ENCODE measurements around the gene BTBD19.

Gene BTBD19

DNA sequence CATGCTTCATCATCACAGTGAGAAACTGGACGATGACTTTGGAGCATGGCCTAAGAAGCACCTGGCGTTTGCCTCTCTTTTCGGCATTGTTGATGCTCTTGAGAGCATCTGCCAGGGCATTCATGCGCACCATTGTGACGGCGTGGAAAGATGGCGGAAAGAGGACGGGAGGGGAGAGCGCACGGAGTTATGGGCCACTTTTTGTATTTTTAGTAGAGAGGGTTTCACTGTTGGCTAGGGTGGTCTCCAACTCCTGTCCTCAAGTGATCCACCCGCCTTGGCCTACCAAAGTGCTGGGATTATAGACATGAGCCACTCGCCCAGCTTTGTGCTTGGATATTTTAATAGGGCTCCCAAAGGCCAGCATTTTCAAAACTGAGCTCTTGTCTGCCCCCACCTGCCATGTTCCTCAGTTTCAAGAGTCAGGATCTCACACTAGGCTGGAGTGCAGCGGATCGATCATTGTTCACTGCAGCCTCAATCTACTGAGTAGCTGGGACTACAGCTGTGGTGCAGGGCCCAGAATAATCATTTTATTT, 27.7 kb upstream of the BTBD19 start:
- Histone ChIP-seq H3K9me3 (no peaks in the 10 kb centered on the region), H3K4me3 (ENCODE audit: low read depth in 1 of 2, low read length in 1 of 2) (no peak overlapping the region), H3K27me3 (peaks cover 20% of the 10 kb centered on the region), H3K4me1 (ENCODE audit: control insufficient read depth in 1 of 2, insufficient read depth in 1 of 2, low read depth in 1 of 2, low read length in 1 of 2) (peaks cover 27 to 30% of the 10 kb centered on the region in 2 experiments), H3K36me3 (peaks cover 40% of the 10 kb centered on the region), H3K27ac (no peak overlapping the region)
- TF ChIP-seq, protein P1, sequence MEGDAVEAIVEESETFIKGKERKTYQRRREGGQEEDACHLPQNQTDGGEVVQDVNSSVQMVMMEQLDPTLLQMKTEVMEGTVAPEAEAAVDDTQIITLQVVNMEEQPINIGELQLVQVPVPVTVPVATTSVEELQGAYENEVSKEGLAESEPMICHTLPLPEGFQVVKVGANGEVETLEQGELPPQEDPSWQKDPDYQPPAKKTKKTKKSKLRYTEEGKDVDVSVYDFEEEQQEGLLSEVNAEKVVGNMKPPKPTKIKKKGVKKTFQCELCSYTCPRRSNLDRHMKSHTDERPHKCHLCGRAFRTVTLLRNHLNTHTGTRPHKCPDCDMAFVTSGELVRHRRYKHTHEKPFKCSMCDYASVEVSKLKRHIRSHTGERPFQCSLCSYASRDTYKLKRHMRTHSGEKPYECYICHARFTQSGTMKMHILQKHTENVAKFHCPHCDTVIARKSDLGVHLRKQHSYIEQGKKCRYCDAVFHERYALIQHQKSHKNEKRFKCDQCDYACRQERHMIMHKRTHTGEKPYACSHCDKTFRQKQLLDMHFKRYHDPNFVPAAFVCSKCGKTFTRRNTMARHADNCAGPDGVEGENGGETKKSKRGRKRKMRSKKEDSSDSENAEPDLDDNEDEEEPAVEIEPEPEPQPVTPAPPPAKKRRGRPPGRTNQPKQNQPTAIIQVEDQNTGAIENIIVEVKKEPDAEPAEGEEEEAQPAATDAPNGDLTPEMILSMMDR (IDR thresholded peaks at IDR 0.05): no peak

DNA sequence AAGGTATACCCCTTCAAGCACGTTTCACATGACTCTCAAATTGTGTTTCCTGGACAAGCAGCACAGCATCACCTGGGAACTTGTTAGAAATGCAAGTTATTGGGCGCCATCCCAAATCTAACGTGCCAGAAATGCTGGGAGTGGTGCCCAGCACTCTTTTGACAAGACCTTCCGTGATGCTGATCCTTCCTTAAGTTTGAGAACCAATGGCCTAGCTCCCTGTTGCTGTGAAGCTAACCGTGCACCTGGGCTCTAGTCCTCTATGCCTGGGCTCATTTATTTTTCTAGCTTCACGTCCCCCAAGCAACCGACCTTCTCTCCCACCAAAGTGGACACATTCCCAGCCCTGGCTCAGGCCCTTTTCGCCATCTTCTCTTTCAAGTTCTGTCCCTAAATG, 24.6 kb upstream of the BTBD19 start:
- TF ChIP-seq, protein P1 (IDR thresholded peaks at IDR 0.05): no peak
- H3K27me3 ChIP-seq: peaks cover 20% of the 10 kb centered on the region
- H3K4me1 ChIP-seq (ENCODE audit: control insufficient read depth in 1 of 2, insufficient read depth in 1 of 2, low read depth in 1 of 2, low read length in 1 of 2): peaks cover 29% of the 10 kb centered on the region in 2 experiments
- H3K9me3 ChIP-seq: no peaks in the 10 kb centered on the region
- H3K4me3 ChIP-seq (ENCODE audit: low read depth in 1 of 2, low read length in 1 of 2): peak overlapping the region; percentile 12 to 57
- peaks cover 25% of the 10 kb centered on the region for H3K36me3 ChIP-seq
- H3K27ac ChIP-seq: no peak overlapping the region

DNA sequence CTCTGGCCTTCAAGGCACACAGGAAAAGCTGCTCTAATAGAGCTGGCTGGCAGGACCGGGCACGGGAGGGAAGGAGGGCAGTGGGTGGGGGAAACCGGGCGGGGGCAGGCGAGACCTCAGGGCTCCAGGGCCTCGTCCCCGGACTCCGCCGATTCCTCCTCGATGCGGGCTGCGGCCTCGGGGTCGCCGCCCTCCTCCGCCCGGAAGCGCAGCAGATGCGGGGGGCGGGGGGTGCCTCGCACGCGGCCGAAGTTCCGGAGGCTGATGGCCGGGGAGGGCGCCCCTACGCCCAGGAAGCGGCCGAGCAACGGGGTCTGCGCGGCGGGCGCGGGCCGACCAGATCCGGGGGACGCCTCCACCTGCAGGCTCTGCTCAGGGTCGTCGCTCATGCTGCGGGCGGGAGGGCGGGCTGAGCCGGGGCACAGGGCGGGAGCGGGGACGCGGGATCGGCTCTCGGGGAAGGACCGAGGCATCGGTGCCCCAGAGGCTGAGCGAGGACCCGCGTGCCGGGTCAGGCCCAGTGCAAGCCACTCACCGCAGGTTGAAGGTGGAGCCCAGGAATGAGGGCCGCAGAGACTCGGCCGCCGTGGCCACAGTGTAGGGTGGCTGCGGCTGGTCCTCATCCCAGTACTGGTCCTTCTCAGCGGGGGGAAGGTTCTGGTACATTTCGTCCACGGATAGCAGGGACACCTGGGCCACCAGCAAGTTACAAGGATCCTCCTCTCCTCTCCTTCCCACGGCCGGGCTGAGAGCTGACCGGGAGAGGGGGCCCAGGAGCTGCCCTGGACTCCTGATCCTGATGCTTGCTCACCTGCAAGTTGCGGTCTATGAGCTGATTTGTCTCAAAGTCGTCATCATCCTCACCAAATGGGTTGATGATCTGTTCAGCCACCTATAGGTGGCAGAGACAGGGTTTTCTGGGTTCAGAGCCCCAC, 24.0 kb upstream of the BTBD19 start:
- Histone ChIP-seq H3K9me3 (no peaks in the 10 kb centered on the region), H3K27me3 (peaks cover 20% of the 10 kb centered on the region), H3K36me3 (peaks cover 19% of the 10 kb centered on the region), H3K4me1 (ENCODE audit: control insufficient read depth in 1 of 2, insufficient read depth in 1 of 2, low read depth in 1 of 2, low read length in 1 of 2) (peaks cover 29% of the 10 kb centered on the region in 2 experiments), H3K27ac (no peak overlapping the region), H3K4me3 (ENCODE audit: low read depth in 1 of 2, low read length in 1 of 2) (peak overlapping the region; percentile 12 to 57)
- TF ChIP-seq, protein P1 (IDR thresholded peaks at IDR 0.05): no peak

DNA sequence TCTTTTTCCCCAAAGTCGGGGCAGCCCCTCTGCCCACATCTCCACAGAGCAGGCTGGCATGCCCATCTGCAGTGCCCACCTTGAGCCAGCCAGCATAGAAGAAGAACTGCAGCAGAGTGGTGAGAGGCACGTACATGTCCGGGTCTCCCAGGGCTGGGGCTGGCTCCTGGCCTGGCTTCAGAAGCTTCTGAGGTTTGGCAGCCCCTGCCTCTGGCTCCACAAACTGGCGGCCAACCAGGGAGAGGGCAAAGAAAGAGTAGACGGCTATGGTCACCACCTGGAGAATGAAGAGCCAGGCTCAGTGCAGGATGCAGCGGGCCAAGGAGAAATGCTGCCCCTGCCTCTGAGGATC, 23.3 kb upstream of the BTBD19 start:
- H3K9me3 ChIP-seq: no peaks in the 10 kb centered on the region
- peaks cover 13% of the 10 kb centered on the region for H3K36me3 ChIP-seq
- H3K27ac ChIP-seq: no peak overlapping the region
- no peak overlapping the region for H3K4me3 ChIP-seq (ENCODE audit: low read depth in 1 of 2, low read length in 1 of 2)
- peaks cover 20% of the 10 kb centered on the region for H3K27me3 ChIP-seq
- TF ChIP-seq, protein P1 (IDR thresholded peaks at IDR 0.05): no peak
- H3K4me1 ChIP-seq (ENCODE audit: control insufficient read depth in 1 of 2, insufficient read depth in 1 of 2, low read depth in 1 of 2, low read length in 1 of 2): peaks cover 29% of the 10 kb centered on the region in 2 experiments

DNA sequence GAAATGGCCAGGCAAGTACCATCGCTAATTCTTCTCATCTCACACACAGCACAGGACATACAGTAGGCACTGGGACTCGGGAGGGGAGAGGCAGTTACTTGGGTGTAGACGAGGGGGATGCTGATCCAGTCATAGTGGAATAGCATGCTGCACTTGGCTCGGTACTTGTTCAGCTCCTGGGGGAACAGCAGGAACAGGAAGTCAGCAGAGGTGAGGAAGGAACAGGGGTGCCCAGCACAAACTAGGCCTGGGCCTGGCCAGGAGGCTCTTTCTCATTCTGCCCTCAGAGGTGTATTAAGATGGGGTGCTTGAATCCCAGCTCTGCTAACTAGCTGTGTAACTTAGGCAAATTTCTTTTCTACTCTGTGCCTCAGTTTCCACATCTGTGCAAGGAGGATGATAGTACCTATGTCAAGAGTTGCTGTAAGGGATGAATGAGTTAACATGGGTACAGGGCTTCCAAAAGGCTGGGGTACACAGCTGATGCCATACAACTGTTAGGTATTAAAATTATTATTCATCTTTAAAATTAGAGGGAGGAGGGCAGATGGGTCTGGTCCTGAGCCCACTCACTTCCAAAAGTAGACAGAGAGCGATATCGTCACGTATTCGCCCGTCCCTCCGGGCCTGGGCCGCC, 22.7 kb upstream of the BTBD19 start:
- Histone ChIP-seq H3K4me3 (ENCODE audit: low read depth in 1 of 2, low read length in 1 of 2) (peak overlapping the region; percentile 66 to 72), H3K36me3 (peaks cover 8% of the 10 kb centered on the region), H3K27me3 (peaks cover 20% of the 10 kb centered on the region), H3K4me1 (ENCODE audit: control insufficient read depth in 1 of 2, insufficient read depth in 1 of 2, low read depth in 1 of 2, low read length in 1 of 2) (peaks cover 29% of the 10 kb centered on the region in 2 experiments), H3K27ac (no peak overlapping the region), H3K9me3 (no peaks in the 10 kb centered on the region)
- TF ChIP-seq, protein P1 (IDR thresholded peaks at IDR 0.05): no peak
